ENCODE data around the gene VSIR.

The VSIR gene

DNA sequence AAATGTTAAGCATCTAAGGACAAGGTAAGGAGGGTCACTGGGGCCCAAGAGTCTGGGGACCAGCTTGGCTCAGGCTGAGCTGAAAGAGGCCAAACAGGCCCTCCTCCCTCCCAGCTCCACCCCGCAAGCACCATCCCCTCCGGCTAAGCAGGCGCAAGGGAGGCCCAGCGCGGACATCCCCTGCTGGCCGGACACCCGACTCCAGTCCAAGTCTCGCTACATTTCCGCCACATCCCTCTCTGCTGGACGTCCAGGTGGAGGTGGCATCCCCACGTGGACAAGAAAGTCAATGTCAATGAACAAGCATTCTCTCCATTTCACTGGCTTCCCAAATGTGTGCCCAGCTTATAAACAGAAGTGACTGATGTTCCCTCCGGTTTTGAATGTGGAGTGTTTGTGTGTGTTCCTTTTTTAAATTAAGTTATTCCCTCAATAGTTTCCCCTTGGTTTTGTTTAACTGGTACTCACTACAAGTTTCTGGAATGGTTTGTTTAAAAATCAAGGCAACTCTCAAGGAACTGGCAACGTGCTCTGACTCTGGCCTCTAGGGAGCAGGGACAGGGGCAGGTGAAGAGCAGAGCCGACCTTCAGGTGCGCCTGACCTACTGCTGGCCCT lies 42.3 kb upstream of the VSIR start:
- Histone ChIP-seq H3K27ac (replicated peaks) (no peak overlapping the region), H3K4me3 (replicated peaks; ENCODE audit: insufficient read depth, low read length) (no peak overlapping the region)
- TF ChIP-seq, protein P1, sequence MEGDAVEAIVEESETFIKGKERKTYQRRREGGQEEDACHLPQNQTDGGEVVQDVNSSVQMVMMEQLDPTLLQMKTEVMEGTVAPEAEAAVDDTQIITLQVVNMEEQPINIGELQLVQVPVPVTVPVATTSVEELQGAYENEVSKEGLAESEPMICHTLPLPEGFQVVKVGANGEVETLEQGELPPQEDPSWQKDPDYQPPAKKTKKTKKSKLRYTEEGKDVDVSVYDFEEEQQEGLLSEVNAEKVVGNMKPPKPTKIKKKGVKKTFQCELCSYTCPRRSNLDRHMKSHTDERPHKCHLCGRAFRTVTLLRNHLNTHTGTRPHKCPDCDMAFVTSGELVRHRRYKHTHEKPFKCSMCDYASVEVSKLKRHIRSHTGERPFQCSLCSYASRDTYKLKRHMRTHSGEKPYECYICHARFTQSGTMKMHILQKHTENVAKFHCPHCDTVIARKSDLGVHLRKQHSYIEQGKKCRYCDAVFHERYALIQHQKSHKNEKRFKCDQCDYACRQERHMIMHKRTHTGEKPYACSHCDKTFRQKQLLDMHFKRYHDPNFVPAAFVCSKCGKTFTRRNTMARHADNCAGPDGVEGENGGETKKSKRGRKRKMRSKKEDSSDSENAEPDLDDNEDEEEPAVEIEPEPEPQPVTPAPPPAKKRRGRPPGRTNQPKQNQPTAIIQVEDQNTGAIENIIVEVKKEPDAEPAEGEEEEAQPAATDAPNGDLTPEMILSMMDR (IDR thresholded peaks at IDR 0.05; ENCODE audit: insufficient read depth, low read length): no peak

GRCh38 chr10:71814922-71815411 lies 41.6 kb upstream of the VSIR start:
- no peaks in the 10 kb centered on the region for H3K27me3 ChIP-seq (ENCODE audit: insufficient read depth, poor library complexity, severe bottlenecking)
- no peak for DNase-seq (ENCODE audit: low read depth in 1 of 2, low spot score in 1 of 2)

More for the DNA sequence above, 42.3 kb upstream of the VSIR start:
- DNase-seq (ENCODE audit: low read depth in 1 of 2, low spot score in 1 of 2): no peak
- H3K27me3 ChIP-seq (ENCODE audit: insufficient read depth, poor library complexity, severe bottlenecking): no peaks in the 10 kb centered on the region

DNA sequence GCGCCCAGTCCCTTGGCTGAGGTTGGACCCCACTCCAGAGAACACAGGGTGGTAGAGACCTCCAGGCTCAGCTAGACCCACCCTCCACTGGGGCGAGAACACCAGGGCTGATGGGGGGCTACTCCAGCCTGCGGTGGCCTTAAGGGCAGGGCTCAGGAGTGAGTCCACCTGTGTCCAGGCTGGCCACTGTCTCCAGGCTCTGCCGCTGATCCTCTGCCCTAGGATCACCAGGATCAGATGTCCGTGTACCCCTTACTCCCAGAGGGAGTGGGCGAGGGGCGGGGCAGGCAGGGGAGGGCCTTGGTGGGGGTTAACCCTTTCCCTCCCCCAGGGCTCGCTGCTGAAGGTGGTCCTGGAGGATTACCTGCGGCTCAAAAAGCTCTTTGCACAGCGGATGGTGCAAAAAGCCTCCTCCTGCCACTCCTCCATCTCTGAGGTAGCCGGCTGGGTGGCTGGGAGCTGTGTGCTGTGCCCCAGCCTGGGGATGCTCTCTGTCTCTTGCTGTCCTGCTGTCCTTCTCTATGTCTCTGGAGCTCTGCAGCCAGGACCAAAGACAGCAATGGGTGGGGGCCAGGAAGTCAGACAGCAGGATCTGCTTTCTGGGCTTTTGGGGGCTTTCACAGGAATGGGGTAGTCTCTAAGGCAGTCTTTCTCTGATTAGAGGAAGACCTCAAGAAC lies 39.7 kb upstream of the VSIR start:
- TF ChIP-seq POLR2AphosphoS5 (IDR thresholded peaks at IDR 0.05; ENCODE audit: low read depth): no peak
- TF ChIP-seq, protein P2, sequence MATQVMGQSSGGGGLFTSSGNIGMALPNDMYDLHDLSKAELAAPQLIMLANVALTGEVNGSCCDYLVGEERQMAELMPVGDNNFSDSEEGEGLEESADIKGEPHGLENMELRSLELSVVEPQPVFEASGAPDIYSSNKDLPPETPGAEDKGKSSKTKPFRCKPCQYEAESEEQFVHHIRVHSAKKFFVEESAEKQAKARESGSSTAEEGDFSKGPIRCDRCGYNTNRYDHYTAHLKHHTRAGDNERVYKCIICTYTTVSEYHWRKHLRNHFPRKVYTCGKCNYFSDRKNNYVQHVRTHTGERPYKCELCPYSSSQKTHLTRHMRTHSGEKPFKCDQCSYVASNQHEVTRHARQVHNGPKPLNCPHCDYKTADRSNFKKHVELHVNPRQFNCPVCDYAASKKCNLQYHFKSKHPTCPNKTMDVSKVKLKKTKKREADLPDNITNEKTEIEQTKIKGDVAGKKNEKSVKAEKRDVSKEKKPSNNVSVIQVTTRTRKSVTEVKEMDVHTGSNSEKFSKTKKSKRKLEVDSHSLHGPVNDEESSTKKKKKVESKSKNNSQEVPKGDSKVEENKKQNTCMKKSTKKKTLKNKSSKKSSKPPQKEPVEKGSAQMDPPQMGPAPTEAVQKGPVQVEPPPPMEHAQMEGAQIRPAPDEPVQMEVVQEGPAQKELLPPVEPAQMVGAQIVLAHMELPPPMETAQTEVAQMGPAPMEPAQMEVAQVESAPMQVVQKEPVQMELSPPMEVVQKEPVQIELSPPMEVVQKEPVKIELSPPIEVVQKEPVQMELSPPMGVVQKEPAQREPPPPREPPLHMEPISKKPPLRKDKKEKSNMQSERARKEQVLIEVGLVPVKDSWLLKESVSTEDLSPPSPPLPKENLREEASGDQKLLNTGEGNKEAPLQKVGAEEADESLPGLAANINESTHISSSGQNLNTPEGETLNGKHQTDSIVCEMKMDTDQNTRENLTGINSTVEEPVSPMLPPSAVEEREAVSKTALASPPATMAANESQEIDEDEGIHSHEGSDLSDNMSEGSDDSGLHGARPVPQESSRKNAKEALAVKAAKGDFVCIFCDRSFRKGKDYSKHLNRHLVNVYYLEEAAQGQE (IDR thresholded peaks at IDR 0.05; ENCODE audit: insufficient replicate concordance, low read depth): no peak
- TF ChIP-seq SPI1 (IDR thresholded peaks at IDR 0.05; ENCODE audit: borderline replicate concordance, low read depth): no peak
- TF ChIP-seq GABPA (IDR thresholded peaks at IDR 0.05; ENCODE audit: low read depth): no peak
- TF ChIP-seq, protein P1 (IDR thresholded peaks at IDR 0.05; ENCODE audit: insufficient read depth, low read length): no peak
- Histone ChIP-seq H3K4me3 (replicated peaks; ENCODE audit: insufficient read depth, low read length) (no peak overlapping the region), H3K27me3 (ENCODE audit: insufficient read depth, poor library complexity, severe bottlenecking) (no peaks in the 10 kb centered on the region), H3K27ac (replicated peaks) (no peak overlapping the region)
- no peak for DNase-seq (ENCODE audit: low read depth in 1 of 2, low spot score in 1 of 2)

More at GRCh38 chr10:71814922-71815411, 41.6 kb upstream of the VSIR start:
- Histone ChIP-seq H3K27ac (replicated peaks) (no peak overlapping the region), H3K4me3 (replicated peaks; ENCODE audit: insufficient read depth, low read length) (no peak overlapping the region)
- TF ChIP-seq, protein P1 (IDR thresholded peaks at IDR 0.05; ENCODE audit: insufficient read depth, low read length): no peak
- TF ChIP-seq SPI1 (IDR thresholded peaks at IDR 0.05; ENCODE audit: borderline replicate concordance, low read depth) (no peak), POLR2AphosphoS5 (IDR thresholded peaks at IDR 0.05; ENCODE audit: low read depth) (no peak), GABPA (IDR thresholded peaks at IDR 0.05; ENCODE audit: low read depth) (no peak)
- TF ChIP-seq, protein P2 (IDR thresholded peaks at IDR 0.05; ENCODE audit: insufficient replicate concordance, low read depth): no peak

All from HL-60 (cell line).